ACHN (cell line): ENCODE measurements around the gene ST8SIA4.
"Not testable (repeated sequence)": the region's sequence is repeated elsewhere in the genome, so short reads cannot be mapped to it uniquely, and the experiment has no call there.

Experiments
- DNase-seq: peaks from one replicate; pipeline ENCODE4 v3.0.0-alpha.2; 2015
- in situ Hi-C: cut with HindIII; loops from 2 replicates; pipeline ENCODE4 v1.10.0; 2017; ENCODE audit warnings: low sequenced_read_pairs, low pct_ligation_motif_present, low pct_unique_long_range_greater_than_20kb

The ST8SIA4 gene

GRCh38 chr5:100794218-100794617, 108.9 kb downstream of the ST8SIA4 start:
- no peak for DNase-seq
- in situ Hi-C loops = no loop called here

GRCh38 chr5:100792781-100793180, 110.3 kb downstream of the ST8SIA4 start:
- no peak for DNase-seq
- in situ Hi-C loops = no loop called here

- in situ Hi-C loops = no loop called here
Measured at GRCh38 chr5:100791391-100791790, 111.7 kb downstream of the ST8SIA4 start.

GRCh38 chr5:100790951-100791350, 112.1 kb downstream of the ST8SIA4 start:
- DNase-seq = no peak
- in situ Hi-C loops = no loop called here

More at GRCh38 chr5:100791391-100791790, 111.7 kb downstream of the ST8SIA4 start:
- DNase-seq = no peak

GRCh38 chr5:100790170-100790665, 112.9 kb downstream of the ST8SIA4 start:
- no peak for DNase-seq

GRCh38 chr5:100789694-100790093, 113.4 kb downstream of the ST8SIA4 start:
- no peak for DNase-seq
- in situ Hi-C loops = no loop called here

More at GRCh38 chr5:100790170-100790665, 112.9 kb downstream of the ST8SIA4 start:
- in situ Hi-C loops = no loop called here

GRCh38 chr5:100788417-100788816, 114.7 kb downstream of the ST8SIA4 start:
- DNase-seq = no peak
- in situ Hi-C loops = no loop called here

- in situ Hi-C loops = no loop called here
- DNase-seq = no peak
Measured at GRCh38 chr5:100787648-100788047, 115.4 kb downstream of the ST8SIA4 start.

GRCh38 chr5:100785536-100785935, 117.5 kb downstream of the ST8SIA4 start:
- in situ Hi-C loops, DNase-seq: not testable (repeated sequence)

- DNase-seq = no peak
- in situ Hi-C loops = no loop called here
Measured at GRCh38 chr5:100780376-100780870, 122.7 kb downstream of the ST8SIA4 start.

- in situ Hi-C loops = no loop called here
- no peak for DNase-seq
Measured at GRCh38 chr5:100779669-100780375, 123.3 kb downstream of the ST8SIA4 start.

- peak; percentile 45 for DNase-seq
- in situ Hi-C loops = no loop called here
Measured at GRCh38 chr5:100777680-100778300, 125.3 kb downstream of the ST8SIA4 start.

GRCh38 chr5:100775533-100775855, 127.6 kb downstream of the ST8SIA4 start:
- in situ Hi-C loops = no loop called here
- DNase-seq = no peak

- in situ Hi-C loops = no loop called here
- no peak for DNase-seq
Measured at GRCh38 chr5:100772548-100772947, 130.5 kb downstream of the ST8SIA4 start.

- no peak for DNase-seq
- in situ Hi-C loops = no loop called here
Measured at GRCh38 chr5:100772006-100772405, 131.1 kb downstream of the ST8SIA4 start.

GRCh38 chr5:100771181-100771580, 131.9 kb downstream of the ST8SIA4 start:
- DNase-seq = no peak
- in situ Hi-C loops = no loop called here

- no peak for DNase-seq
- in situ Hi-C loops = no loop called here
Measured at GRCh38 chr5:100768221-100768620, 134.9 kb downstream of the ST8SIA4 start.

- no peak for DNase-seq
- in situ Hi-C loops = no loop called here
Measured at GRCh38 chr5:100762995-100763394, 140.1 kb downstream of the ST8SIA4 start.

- in situ Hi-C loops = no loop called here
- DNase-seq = no peak
Measured at GRCh38 chr5:100762108-100762507, 141.0 kb downstream of the ST8SIA4 start.

- in situ Hi-C loops = no loop called here
Measured at GRCh38 chr5:100761192-100761591, 141.9 kb downstream of the ST8SIA4 start.

More at GRCh38 chr5:100761192-100761591, 141.9 kb downstream of the ST8SIA4 start:
- DNase-seq = no peak
